Right ventricle myocardium inferior (tissue), 1 donor: ENCODE measurements around the gene RIT1. TPM values are rescaled to one million over a fixed set of nuclear protein-coding genes. Genes with fewer than 3 reads are reported as not detected.
A peak's percentile ranks its signal among the peaks of the same experiment; 100 is the strongest.
"Not testable (repeated sequence)": the region's sequence is repeated elsewhere in the genome, so short reads cannot be mapped to it uniquely, and the experiment has no call there.

Experiments
- ATAC-seq: fragments of 200-7000 bp; cut with Tn5 transposase; one replicate; pipeline ENCODE4 v1.9.1; 2020; ENCODE audit warnings: mild to moderate bottlenecking, moderate library complexity
- DNase-seq: peaks from one replicate; pipeline ENCODE4 v3.0.0; 2021; ENCODE audit errors: missing footprints
- intact Hi-C: fragments of 100-400 bp; cut with DNase I; formaldehyde crosslinking; loops from one replicate; pipeline ENCODE4 v1.11.0; 2022
- total RNA-seq: library from RNA; stranded (reverse); fragmentation: NEBNext Ultra II Directional; extraction: Animal tissue kit (Norgen Biotek cat#: 25700); gene quantifications from one replicate; pipeline ENCODE4 v1.2.1, GENCODE V29; 2021
- donor health status: DM: no; HTN: yes; CAD: no; lungs with severe emphysema.

RIT1 gene
- total RNA-seq, 1 donor from 2014 or later, result 21.7 TPM

- ATAC-seq (no peak), DNase-seq (no peak)
- intact Hi-C loops, result loop anchor here (1.0 kb wide), 1 partner anchor 51 kb away; no protein-coding TSS in a partner anchor
These were observed 27.1 kb upstream of the RIT1 start for GRCh38 chr1:155938220-155938627.

GRCh38 chr1:155934936-155935590, 23.9 kb upstream of the RIT1 start:
- no peak for ATAC-seq
- DNase-seq, result no peak
- intact Hi-C loops, result loop anchor here (5.0 kb wide), 1 partner anchor 117 kb away; the partner anchor contains the start of genes LAMTOR2 and UBQLN4

- intact Hi-C loops, result loop anchor here (5.0 kb wide), 1 partner anchor 118 kb away; the partner anchor contains the start of genes LAMTOR2 and UBQLN4
- peak; percentile 97 for DNase-seq
- ATAC-seq, result peak; percentile 99
These were observed 23.2 kb upstream of the RIT1 start, which contains the start of gene KHDC4 for GRCh38 chr1:155934097-155934935. TSS of gene KHDC4 (minus strand) at chr1:155934413. CDS start at chr1:155934373, 40 bp downstream.

- ATAC-seq, result no peak
- DNase-seq, result no peak
- intact Hi-C loops, result loop anchor here (5.0 kb wide), 1 partner anchor 119 kb away; the partner anchor contains the start of genes LAMTOR2 and UBQLN4
These were observed 22.5 kb upstream of the RIT1 start for GRCh38 chr1:155933591-155934096.

- DNase-seq (no peak), ATAC-seq (no peak)
- intact Hi-C loops, result loop anchor here (5.0 kb wide), 1 partner anchor 120 kb away; the partner anchor contains the start of genes LAMTOR2 and UBQLN4
These were observed 21.3 kb upstream of the RIT1 start for GRCh38 chr1:155932487-155932886.

GRCh38 chr1:155932081-155932480, 20.9 kb upstream of the RIT1 start:
- intact Hi-C loops, result loop anchor here (5.0 kb wide), 1 partner anchor 120 kb away; the partner anchor contains the start of genes LAMTOR2 and UBQLN4
- no peak for ATAC-seq

GRCh38 chr1:155931332-155932038, 20.3 kb upstream of the RIT1 start:
- no peak for DNase-seq
- intact Hi-C loops, result loop anchor here (5.0 kb wide), 1 partner anchor 121 kb away; the partner anchor contains the start of genes LAMTOR2 and UBQLN4
- ATAC-seq, result no peak

More at GRCh38 chr1:155932081-155932480, 20.9 kb upstream of the RIT1 start:
- no peak for DNase-seq

- ATAC-seq, DNase-seq: not testable (repeated sequence)
- intact Hi-C loops, result loop anchor here (5.0 kb wide), 1 partner anchor 122 kb away; the partner anchor contains the start of genes LAMTOR2 and UBQLN4
These were observed 19.6 kb upstream of the RIT1 start for GRCh38 chr1:155930725-155931124.

- intact Hi-C loops, result no loop called here
- DNase-seq (no peak), ATAC-seq (no peak)
These were observed 17.9 kb upstream of the RIT1 start for GRCh38 chr1:155929057-155929456.

GRCh38 chr1:155925506-155925905, 14.4 kb upstream of the RIT1 start:
- no peak for ATAC-seq
- no peak for DNase-seq
- intact Hi-C loops, result no loop called here

GRCh38 chr1:155920717-155921116, 9.6 kb upstream of the RIT1 start:
- DNase-seq (no peak), ATAC-seq (no peak)
- intact Hi-C loops, result no loop called here

- DNase-seq, result no peak
- no peak for ATAC-seq
- intact Hi-C loops, result loop anchor here (5.0 to 10.0 kb wide), 2 partner anchors 105 to 162 kb away; no protein-coding TSS in a partner anchor
These were observed 8.7 kb upstream of the RIT1 start for GRCh38 chr1:155919801-155920200.

GRCh38 chr1:155918660-155919059, 7.5 kb upstream of the RIT1 start:
- ATAC-seq (no peak), DNase-seq (no peak)
- intact Hi-C loops, result loop anchor here (5.0 to 10.0 kb wide), 2 partner anchors 104 to 161 kb away; no protein-coding TSS in a partner anchor

GRCh38 chr1:155913969-155914757, 3.0 kb upstream of the RIT1 start:
- intact Hi-C loops, result loop anchor here (5.0 to 10.0 kb wide), 2 partner anchors 57 to 99 kb away; partner anchors contain the start of genes GON4L and SYT11
- ATAC-seq (no peak), DNase-seq (no peak)

GRCh38 chr1:155912056-155912536, 947 bp upstream of the RIT1 start:
- DNase-seq (no peak), ATAC-seq (no peak)
- intact Hi-C loops, result loop anchor here (5.0 to 10.0 kb wide), 2 partner anchors 55 to 97 kb away; partner anchors contain the start of genes GON4L and SYT11

GRCh38 chr1:155910621-155911121, 478 bp downstream of the RIT1 start:
- DNase-seq (no peak), ATAC-seq (peak; percentile 62)
- intact Hi-C loops, result loop anchor here (5.0 to 10.0 kb wide), 2 partner anchors 53 to 96 kb away; partner anchors contain the start of genes GON4L and SYT11

GRCh38 chr1:155909894-155910293, 1.3 kb downstream of the RIT1 start:
- ATAC-seq (peak; percentile 32), DNase-seq (no peak)
- intact Hi-C loops, result loop anchor here (5.0 to 10.0 kb wide), 2 partner anchors 53 to 95 kb away; partner anchors contain the start of genes GON4L and SYT11
